Suprapubic skin (tissue), 3 donors: ENCODE data around the gene SEZ6L.

Experiments used
- POLR2A ChIP-seq, 2 donors: fragments of 450-650 bp; IDR thresholded peaks; one replicate each; pipeline ENCODE4 v1.6.1; 2017; ENCODE audit warnings: antibody characterized with exemption in 2 of 2, mild to moderate bottlenecking in 2 of 2, moderate library complexity in 2 of 2
- TF ChIP-seq, protein P1 (sequence below), 2 donors: fragments of 200-600 bp in 1 of 2; fragments of 450-650 bp in 1 of 2; sonication (generic) in 1 of 2; IDR thresholded peaks; one replicate each; pipeline ENCODE4 v1.5.1; 2016 to 2019; ENCODE audit warnings: antibody characterized with exemption in 2 of 2, mild to moderate bottlenecking in 1 of 2, moderate library complexity in 1 of 2

DNA sequence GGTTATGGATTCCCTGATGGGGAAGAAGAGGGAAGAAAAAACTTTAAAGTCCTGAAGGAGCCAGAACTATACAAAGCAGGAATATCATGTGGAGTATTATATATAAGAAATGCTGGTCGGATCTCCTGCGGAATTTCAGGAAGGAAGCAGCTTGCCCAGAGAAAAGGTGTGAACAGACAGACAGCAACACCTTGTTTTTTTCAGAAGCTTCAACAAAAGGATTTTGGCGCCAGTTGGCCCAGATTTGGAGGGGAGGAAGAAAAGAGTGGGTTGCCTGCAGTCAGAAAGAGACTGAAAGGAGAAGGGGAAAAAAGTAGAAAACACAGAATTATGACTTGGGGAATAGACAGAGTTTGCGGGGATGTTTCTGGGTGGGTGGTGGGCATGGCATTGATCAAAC, 45.2 kb downstream of the SEZ6L start:
- no peak for TF ChIP-seq POLR2A (IDR thresholded peaks at IDR 0.05)
- TF ChIP-seq, protein P1, sequence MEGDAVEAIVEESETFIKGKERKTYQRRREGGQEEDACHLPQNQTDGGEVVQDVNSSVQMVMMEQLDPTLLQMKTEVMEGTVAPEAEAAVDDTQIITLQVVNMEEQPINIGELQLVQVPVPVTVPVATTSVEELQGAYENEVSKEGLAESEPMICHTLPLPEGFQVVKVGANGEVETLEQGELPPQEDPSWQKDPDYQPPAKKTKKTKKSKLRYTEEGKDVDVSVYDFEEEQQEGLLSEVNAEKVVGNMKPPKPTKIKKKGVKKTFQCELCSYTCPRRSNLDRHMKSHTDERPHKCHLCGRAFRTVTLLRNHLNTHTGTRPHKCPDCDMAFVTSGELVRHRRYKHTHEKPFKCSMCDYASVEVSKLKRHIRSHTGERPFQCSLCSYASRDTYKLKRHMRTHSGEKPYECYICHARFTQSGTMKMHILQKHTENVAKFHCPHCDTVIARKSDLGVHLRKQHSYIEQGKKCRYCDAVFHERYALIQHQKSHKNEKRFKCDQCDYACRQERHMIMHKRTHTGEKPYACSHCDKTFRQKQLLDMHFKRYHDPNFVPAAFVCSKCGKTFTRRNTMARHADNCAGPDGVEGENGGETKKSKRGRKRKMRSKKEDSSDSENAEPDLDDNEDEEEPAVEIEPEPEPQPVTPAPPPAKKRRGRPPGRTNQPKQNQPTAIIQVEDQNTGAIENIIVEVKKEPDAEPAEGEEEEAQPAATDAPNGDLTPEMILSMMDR (IDR thresholded peaks at IDR 0.05): no peak
